Measurements from ENCODE around the gene KCMF1.

- TF ChIP-seq POLR2AphosphoS5 (IDR thresholded peaks at IDR 0.05) (no peak), EP300 (IDR thresholded peaks at IDR 0.05) (no peak), CTCF (IDR thresholded peaks at IDR 0.05) (no peak)
Measured at GRCh38 chr2:84959095-84959565, 11.8 kb upstream of the KCMF1 start.
